ENCODE results near the gene PHLDB3.
A peak's percentile ranks its signal among the peaks of the same experiment; 100 is the strongest.

The PHLDB3 gene

GRCh38 chr19:43470288-43470687 is 34.3 kb downstream of the PHLDB3 start:
- no peak for DNase-seq

DNA sequence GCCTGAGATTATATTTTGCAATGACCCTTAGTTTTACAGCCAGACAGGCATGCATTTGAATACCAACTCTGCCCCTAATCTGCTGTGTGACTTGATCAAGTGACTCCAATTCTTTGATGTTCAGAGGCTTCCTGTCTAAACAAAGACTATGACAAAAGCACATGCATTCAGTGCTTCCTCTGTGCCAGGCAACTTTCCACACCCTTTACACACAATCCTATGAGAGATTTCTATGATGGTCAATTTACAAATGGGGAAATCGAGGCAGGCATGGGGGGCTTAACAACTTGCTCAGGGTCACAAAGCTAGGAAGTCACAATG is 35.4 kb downstream of the PHLDB3 start:
- no peak for DNase-seq

- no peak for DNase-seq
Measured at GRCh38 chr19:43468354-43469159, 36.0 kb downstream of the PHLDB3 start.

- DNase-seq = no peak
Measured at GRCh38 chr19:43467730-43468129, 36.8 kb downstream of the PHLDB3 start.

DNA sequence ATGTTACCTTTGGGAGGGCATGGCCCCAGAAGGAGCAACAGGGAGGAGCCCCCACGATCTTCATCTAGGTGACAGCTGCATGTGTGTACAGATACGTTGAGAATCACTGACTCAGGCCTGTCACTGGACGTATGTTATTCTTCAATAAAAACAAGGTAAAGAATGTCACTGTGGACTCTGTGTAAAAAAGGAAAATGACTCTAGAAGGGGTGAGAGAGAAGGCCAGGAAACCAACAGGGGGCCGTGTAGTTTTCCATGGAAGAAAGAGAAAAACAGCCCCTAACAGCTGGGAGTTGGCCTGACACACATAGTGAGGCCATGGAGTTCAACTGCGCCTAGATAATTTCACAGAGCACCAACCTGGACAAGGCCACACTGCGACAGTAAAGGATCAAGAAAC is 37.3 kb downstream of the PHLDB3 start:
- DNase-seq = no peak

- DNase-seq = no peak
Measured at GRCh38 chr19:43466793-43467192, 37.8 kb downstream of the PHLDB3 start.

- DNase-seq = no peak
Measured at GRCh38 chr19:43465468-43466120, 39.0 kb downstream of the PHLDB3 start, which contains the start of gene LYPD3. LYPD3 (minus strand) TSS chr19:43465608; CDS start chr19:43465571, 37 bp downstream.

- DNase-seq = peak in 45 of 56 donors; percentile 9 to 87 (median 62)
Measured at GRCh38 chr19:43464134-43464775, 40.3 kb downstream of the PHLDB3 start.

DNA sequence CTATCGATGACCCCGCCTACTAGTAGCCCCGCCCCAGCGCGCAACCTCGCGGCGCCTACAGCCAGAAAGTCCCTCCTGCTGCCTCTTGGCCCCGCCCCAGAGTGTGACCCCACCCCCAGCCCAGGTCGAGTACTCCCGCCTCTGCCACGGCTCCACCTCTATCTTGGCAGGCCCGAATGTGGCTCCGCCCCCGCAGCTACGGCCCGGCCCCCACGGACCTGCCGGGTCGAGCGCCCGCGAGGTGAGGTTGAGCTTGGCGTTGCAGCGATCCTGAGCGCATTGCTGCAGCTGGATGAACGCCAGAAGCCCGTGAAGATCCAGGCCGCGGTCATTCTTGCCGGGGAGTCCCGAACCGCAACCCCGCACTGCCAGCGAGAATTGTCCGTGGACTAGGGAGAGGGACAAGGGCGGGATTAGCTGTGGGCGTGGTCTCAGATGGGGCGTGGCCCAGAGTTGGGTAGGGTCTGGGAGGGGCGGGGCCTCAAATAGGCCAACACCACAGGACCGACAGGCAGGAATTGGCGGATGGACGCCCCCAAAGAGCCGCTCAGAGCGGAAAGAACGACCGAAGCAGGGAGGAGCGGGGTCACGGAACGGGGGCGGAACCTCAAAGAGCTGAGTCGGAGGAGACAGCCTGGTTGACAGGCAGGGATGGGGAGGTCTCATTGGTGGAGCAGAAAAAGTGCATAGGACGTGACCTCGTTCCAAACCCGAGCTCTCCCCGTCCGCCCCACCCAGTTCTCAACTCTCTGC is 41.0 kb downstream of the PHLDB3 start:
- DNase-seq = peak; percentile 38 to 95 (median 84)

DNA sequence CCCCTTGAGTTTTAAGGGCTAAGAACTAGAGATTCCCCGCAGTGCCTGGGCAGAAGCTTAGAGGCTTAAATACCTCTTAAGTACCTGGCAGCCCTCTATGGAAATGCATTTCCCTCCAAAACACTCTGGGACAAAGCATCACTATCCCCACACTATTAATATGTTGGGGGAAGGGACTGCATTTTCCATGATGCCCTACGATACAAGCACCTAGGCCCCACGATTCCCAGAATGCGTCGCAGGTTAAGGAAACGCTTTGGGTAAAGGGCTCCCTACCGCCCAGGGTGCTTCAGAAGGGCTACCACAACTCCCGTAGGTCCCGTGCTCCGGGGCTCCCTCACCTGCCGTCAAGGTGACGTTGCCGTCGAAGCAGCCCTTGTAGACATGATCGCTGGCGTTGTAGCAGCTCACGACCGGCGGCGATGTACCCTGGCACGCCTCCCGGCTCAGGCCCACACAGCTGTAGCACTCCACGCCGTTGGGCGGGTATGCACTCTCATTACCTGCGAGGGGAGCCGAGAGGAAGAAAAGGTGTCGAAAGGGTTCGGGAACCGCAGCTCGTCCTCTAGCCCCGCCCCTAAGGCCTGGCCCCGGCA is 41.7 kb downstream of the PHLDB3 start:
- DNase-seq = no peak

DNA sequence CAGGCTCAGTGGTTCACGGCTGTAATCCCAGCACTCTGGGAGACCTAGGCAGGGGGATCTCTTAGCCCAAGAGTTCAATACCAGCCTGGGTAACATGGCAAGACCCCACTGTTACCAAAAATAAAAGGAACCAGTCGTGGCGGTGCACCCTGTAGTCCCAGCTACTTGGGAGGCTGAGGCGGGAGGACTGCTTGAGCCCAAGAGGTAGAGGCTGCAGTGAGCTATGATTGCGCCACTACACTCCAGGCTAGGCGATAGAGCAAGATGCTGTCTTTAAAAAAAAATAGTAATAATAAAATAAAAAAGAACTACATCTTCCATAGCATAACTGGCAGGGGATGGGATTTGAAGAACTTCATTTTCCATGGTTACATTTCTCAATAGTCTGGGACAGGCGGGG is 42.2 kb downstream of the PHLDB3 start:
- no peak for DNase-seq

- no peak for DNase-seq
Measured at GRCh38 chr19:43461303-43461702, 43.2 kb downstream of the PHLDB3 start.

GRCh38 chr19:43460362-43461016 is 44.1 kb downstream of the PHLDB3 start:
- no peak for DNase-seq

DNA sequence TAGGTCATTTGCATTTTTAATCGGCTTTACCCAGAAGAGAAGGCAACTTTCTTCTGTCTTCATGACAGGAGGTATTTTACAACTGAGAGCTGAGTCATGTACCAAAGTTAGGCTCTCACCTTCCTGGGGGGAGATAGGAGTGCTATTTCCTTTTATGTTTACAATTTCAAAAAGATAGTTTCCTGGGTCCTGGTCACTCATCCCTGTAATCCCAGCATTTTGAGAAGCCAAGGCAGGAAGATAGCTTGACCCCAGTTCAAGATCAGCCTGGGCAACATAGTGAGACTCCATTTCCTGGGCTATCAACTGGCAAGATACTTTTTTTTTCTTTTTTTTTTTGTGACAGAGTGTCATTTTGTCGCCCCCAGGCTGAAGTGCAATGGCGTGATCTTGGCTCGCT is 46.7 kb downstream of the PHLDB3 start:
- DNase-seq = no peak

- DNase-seq = no peak
Measured at GRCh38 chr19:43455321-43456113, 49.0 kb downstream of the PHLDB3 start.

GRCh38 chr19:43454031-43454430 is 50.5 kb downstream of the PHLDB3 start:
- no peak for DNase-seq

DNA sequence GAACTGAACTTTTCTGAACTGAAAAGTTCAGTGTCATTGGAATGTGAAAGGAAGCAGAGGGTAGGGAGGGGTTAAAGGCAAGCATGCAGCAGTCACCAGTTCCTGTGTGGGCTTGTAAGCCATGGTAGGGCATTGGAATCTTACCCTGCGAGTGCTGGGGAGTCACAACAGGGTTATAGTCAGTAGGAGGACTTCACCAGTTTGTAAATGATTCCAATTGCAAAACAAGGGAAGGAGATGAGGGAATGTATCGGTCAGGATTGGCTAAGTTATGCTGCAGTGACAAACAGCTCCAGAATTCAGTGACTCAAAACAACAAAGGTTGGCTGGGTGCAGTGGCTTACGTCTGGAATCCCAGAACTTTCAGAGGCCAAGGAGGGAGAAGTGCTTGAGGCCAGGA is 52.0 kb downstream of the PHLDB3 start:
- no peak for DNase-seq

DNA sequence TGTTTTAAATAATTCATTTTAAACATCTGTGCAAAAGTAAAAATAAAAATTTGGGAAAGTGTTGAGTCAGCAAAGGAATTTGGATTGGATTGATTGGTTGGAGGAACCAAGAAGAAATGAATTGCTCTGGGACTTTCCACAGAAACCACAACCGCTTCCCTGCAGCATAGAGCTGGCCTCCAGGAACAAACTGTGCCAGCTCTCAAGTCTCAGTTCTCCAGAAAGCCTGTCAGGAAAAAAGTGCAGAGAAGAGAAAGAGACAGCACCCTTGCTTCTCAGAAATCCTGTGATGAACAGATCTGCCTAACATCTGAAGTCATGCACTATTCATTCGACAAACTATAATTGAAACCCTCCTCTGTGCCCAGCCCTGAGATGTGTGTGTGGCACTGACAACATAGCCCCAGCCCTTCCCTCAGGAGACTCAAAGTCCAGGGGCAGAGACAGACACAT is 54.0 kb downstream of the PHLDB3 start:
- no peak for DNase-seq

- no peak for DNase-seq
Measured at GRCh38 chr19:43447655-43448054, 56.9 kb downstream of the PHLDB3 start.

Data from nucleus accumbens (tissue), 56 donors.